ENCODE results near the gene PET117. TPM values are rescaled to one million over a fixed set of nuclear protein-coding genes. Genes with fewer than 3 reads are reported as not detected.

Gene PET117
- total RNA-seq, 2 experiments from 2014 or later, result 13.6 to 14.6 TPM

GRCh38 chr20:18139832-18140231, 2.2 kb downstream of the PET117 start:
- Histone ChIP-seq H3K27ac (ENCODE audit: low read depth in 1 of 2, low read length in 2 of 2) (no peak overlapping the region), H3K36me3 (ENCODE audit: insufficient read depth, low read length) (peaks cover 21% of the 10 kb centered on the region), H3K4me1 (ENCODE audit: insufficient read depth, low read length) (peaks cover 32% of the 10 kb centered on the region), H3K27me3 (ENCODE audit: control insufficient read depth in 1 of 2, insufficient read depth in 2 of 2, low read length in 2 of 2) (no peaks in the 10 kb centered on the region), H3K9me3 (ENCODE audit: control insufficient read depth in 1 of 2, insufficient read depth in 1 of 2, low read length in 2 of 2) (no peaks in the 10 kb centered on the region), H3K4me3 (ENCODE audit: low read length) (no peak overlapping the region)
- Mint-ChIP-seq H3K4me1 (ENCODE audit: low read depth) (peaks cover 38% of the 10 kb centered on the region), H3K27ac (peak overlapping the region; percentile 38), H3K27me3 (no peaks in the 10 kb centered on the region), H3K9me3 (no peaks in the 10 kb centered on the region), H3K4me3 (peak overlapping the region; percentile 50), H3K36me3 (ENCODE audit: low read depth) (peaks cover 40% of the 10 kb centered on the region)
- CTCF ChIA-PET, result interaction anchor here (0.8 to 1.7 kb wide), 2 partner anchors 149 to 170 kb away, joined by 3 read pairs; partner anchors contain the start of gene ZNF133
- POLR2A ChIA-PET, result no interaction called here
- TF ChIP-seq, protein P1, sequence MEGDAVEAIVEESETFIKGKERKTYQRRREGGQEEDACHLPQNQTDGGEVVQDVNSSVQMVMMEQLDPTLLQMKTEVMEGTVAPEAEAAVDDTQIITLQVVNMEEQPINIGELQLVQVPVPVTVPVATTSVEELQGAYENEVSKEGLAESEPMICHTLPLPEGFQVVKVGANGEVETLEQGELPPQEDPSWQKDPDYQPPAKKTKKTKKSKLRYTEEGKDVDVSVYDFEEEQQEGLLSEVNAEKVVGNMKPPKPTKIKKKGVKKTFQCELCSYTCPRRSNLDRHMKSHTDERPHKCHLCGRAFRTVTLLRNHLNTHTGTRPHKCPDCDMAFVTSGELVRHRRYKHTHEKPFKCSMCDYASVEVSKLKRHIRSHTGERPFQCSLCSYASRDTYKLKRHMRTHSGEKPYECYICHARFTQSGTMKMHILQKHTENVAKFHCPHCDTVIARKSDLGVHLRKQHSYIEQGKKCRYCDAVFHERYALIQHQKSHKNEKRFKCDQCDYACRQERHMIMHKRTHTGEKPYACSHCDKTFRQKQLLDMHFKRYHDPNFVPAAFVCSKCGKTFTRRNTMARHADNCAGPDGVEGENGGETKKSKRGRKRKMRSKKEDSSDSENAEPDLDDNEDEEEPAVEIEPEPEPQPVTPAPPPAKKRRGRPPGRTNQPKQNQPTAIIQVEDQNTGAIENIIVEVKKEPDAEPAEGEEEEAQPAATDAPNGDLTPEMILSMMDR (IDR thresholded peaks at IDR 0.05), result no peak
- DNase-seq (no peak), ATAC-seq (ENCODE audit: poor library complexity) (no peak)
- intact Hi-C loops (cut with DNase I, micrococcal nuclease), result loop anchor here in 1 of 2 experiments (2.0 to 10.0 kb wide), 10 partner anchors 147 to 1912 kb away; partner anchors contain the start of genes CFAP61, CRNKL1, DZANK1 and KIF16B

- Histone ChIP-seq H3K4me1 (ENCODE audit: insufficient read depth, low read length) (peaks cover 11% of the 10 kb centered on the region), H3K4me3 (ENCODE audit: low read length) (no peak overlapping the region), H3K27me3 (ENCODE audit: control insufficient read depth in 1 of 2, insufficient read depth in 2 of 2, low read length in 2 of 2) (no peaks in the 10 kb centered on the region), H3K27ac (ENCODE audit: low read depth in 1 of 2, low read length in 2 of 2) (no peak overlapping the region), H3K9me3 (ENCODE audit: control insufficient read depth in 1 of 2, insufficient read depth in 1 of 2, low read length in 2 of 2) (no peaks in the 10 kb centered on the region), H3K36me3 (ENCODE audit: insufficient read depth, low read length) (peaks cover 29% of the 10 kb centered on the region)
- Mint-ChIP-seq H3K4me3 (no peak overlapping the region), H3K27ac (no peak overlapping the region), H3K4me1 (ENCODE audit: low read depth) (peaks cover 23% of the 10 kb centered on the region), H3K36me3 (ENCODE audit: low read depth) (peaks cover 61% of the 10 kb centered on the region), H3K27me3 (no peaks in the 10 kb centered on the region), H3K9me3 (no peaks in the 10 kb centered on the region)
- intact Hi-C loops (cut with DNase I, micrococcal nuclease), result loop anchor here in 1 of 2 experiments (5.0 kb wide), 1 partner anchor 323 kb away; the partner anchor contains the start of genes DZANK1 and POLR3F
- ChIA-PET POLR2A (no interaction called here), CTCF (no interaction called here)
- ATAC-seq (ENCODE audit: poor library complexity) (no peak), DNase-seq (no peak)
- TF ChIP-seq, protein P1 (IDR thresholded peaks at IDR 0.05), result no peak
Measured at GRCh38 chr20:18144541-18145099, 7.0 kb downstream of the PET117 start.

- no peaks in the 10 kb centered on the region for H3K27me3 Mint-ChIP-seq
- CTCF ChIA-PET, result no interaction called here
- POLR2A ChIA-PET, result no interaction called here
- TF ChIP-seq, protein P1 (IDR thresholded peaks at IDR 0.05), result no peak
- H3K27ac Mint-ChIP-seq, result no peak overlapping the region
- H3K4me3 Mint-ChIP-seq, result no peak overlapping the region
- Histone ChIP-seq H3K9me3 (ENCODE audit: control insufficient read depth in 1 of 2, insufficient read depth in 1 of 2, low read length in 2 of 2) (no peaks in the 10 kb centered on the region), H3K4me1 (ENCODE audit: insufficient read depth, low read length) (no peaks in the 10 kb centered on the region), H3K27me3 (ENCODE audit: control insufficient read depth in 1 of 2, insufficient read depth in 2 of 2, low read length in 2 of 2) (no peaks in the 10 kb centered on the region), H3K27ac (ENCODE audit: low read depth in 1 of 2, low read length in 2 of 2) (no peak overlapping the region), H3K4me3 (ENCODE audit: low read length) (no peak overlapping the region), H3K36me3 (ENCODE audit: insufficient read depth, low read length) (peaks cover 58% of the 10 kb centered on the region)
- peaks cover 88% of the 10 kb centered on the region for H3K36me3 Mint-ChIP-seq (ENCODE audit: low read depth)
- H3K9me3 Mint-ChIP-seq, result no peaks in the 10 kb centered on the region
- no peak for ATAC-seq (ENCODE audit: poor library complexity)
- intact Hi-C loops (cut with DNase I, micrococcal nuclease), result no loop called here
- peaks cover 15% of the 10 kb centered on the region for H3K4me1 Mint-ChIP-seq (ENCODE audit: low read depth)
- DNase-seq, result no peak
Measured at GRCh38 chr20:18154342-18154741, 16.7 kb downstream of the PET117 start.

All from CD4-positive, alpha-beta T cell (primary cell).